Aorta (tissue), 5 donors: Measurements from ENCODE around the gene MOV10. TPM values are rescaled to one million over a fixed set of nuclear protein-coding genes. Genes with fewer than 3 reads are reported as not detected.

Experiments used
- ATAC-seq: fragments of 200-7000 bp; cut with Tn5 transposase; one replicate; pipeline ENCODE4 v1.9.1; 2022; ENCODE audit warnings: moderate library complexity; ENCODE audit not compliant: low FRiP score
- DNase-seq, 2 donors: peaks; one replicate each; pipeline ENCODE4 v3.0.0-alpha.2; 2020
- H3K27ac ChIP-seq, 2 donors: one replicate each; pipeline ENCODE4 v1.5.1; 2013; ENCODE audit warnings: low read length in 2 of 2, mild to moderate bottlenecking in 2 of 2, moderate library complexity in 2 of 2, control low read depth in 1 of 2, inconsistent platforms in 1 of 2, low read depth in 1 of 2
- H3K27me3 ChIP-seq, 2 donors: one replicate each; pipeline ENCODE4 v1.6.1; 2013; ENCODE audit warnings: control low read depth in 1 of 2, low read length in 1 of 2, mild to moderate bottlenecking in 1 of 2, moderate library complexity in 1 of 2; ENCODE audit not compliant: insufficient read depth in 2 of 2, control insufficient read depth in 1 of 2
- H3K36me3 ChIP-seq, 2 donors: one replicate each; pipeline ENCODE4 v1.6.1; 2013; ENCODE audit warnings: control low read depth in 1 of 2, low read length in 1 of 2, mild to moderate bottlenecking in 1 of 2; ENCODE audit not compliant: insufficient read depth in 2 of 2, control insufficient read depth in 1 of 2
- H3K4me1 ChIP-seq, 2 donors: one replicate each; pipeline ENCODE4 v1.6.1; 2013; ENCODE audit warnings: low read length in 2 of 2, control low read depth in 1 of 2, mild to moderate bottlenecking in 1 of 2, moderate library complexity in 1 of 2; ENCODE audit not compliant: insufficient read depth in 2 of 2, control insufficient read depth in 1 of 2
- H3K4me3 ChIP-seq, 2 donors: one replicate each; pipeline ENCODE4 v1.5.1; 2013; ENCODE audit warnings: low read length in 2 of 2, control low read depth in 1 of 2, mild to moderate bottlenecking in 1 of 2
- H3K9me3 ChIP-seq: one replicate; pipeline ENCODE4 v1.6.1; 2013; ENCODE audit warnings: mild to moderate bottlenecking, low read length; ENCODE audit not compliant: control insufficient read depth
- WGBS, 2 donors: extraction: QIAGEN DNeasy Blood & Tissue Kit; methylation state at CpG; one replicate each; pipeline ENCODE4 v1.1.7; 2013; 5-methylcytosine and 5-hydroxymethylcytosine counted together
- intact Hi-C, 2 donors: fragments of 100-400 bp; cut with DNase I; formaldehyde crosslinking; loops; one replicate each; pipeline versions ENCODE4 v1.14.2 to v1.15.0; 2022
- polyA plus RNA-seq, 2 donors: library from polyadenylated mRNA; stranded (reverse); fragments of 200-250 nt; gene quantifications; one replicate each; pipeline ENCODE4 v1.2.3, GENCODE V29; 2013
- total RNA-seq, 2 donors: library from RNA; stranded (reverse); fragmentation: NEBNext Ultra II Directional; extraction: Animal tissue kit (Norgen Biotek cat#: 25700); gene quantifications; one replicate each; pipeline ENCODE4 v1.2.1, GENCODE V29; 2021
- donor health status: healthy with polysubstance abuse.
- donor health status: Bipolar disorder and iron deficiency.
- donor health status: DM: no; HTN: no; CAD: no.
- donor health status: DM: no; HTN: no; CAD: no.
- donor health status: DM: yes; HTN: yes; CAD: no.

Gene MOV10
- total and polyA plus RNA-seq, 4 donors: 10.8 to 73.4 (median 45.1) TPM

- 89 to 91% methylated on average over 5 of the region's 5 CpGs for WGBS, 2 donors
- H3K27me3 ChIP-seq: no peaks in the 10 kb centered on the region
- no peak overlapping the region for H3K4me3 ChIP-seq
- DNase-seq: no peak
- H3K4me1 ChIP-seq: no peaks in the 10 kb centered on the region
- intact Hi-C loops: no loop called here
- peaks cover 0 to 2% of the 10 kb centered on the region in 2 donors for H3K36me3 ChIP-seq
- no peaks in the 10 kb centered on the region for H3K9me3 ChIP-seq
- no peak for ATAC-seq
- no peak overlapping the region for H3K27ac ChIP-seq
Measured at GRCh38 chr1:112685913-112686312, 11.5 kb downstream of the MOV10 start.

- intact Hi-C loops: no loop called here
- no peak overlapping the region for H3K27ac ChIP-seq
- H3K4me3 ChIP-seq: no peak overlapping the region
Measured at GRCh38 chr1:112686417-112686816, 12.0 kb downstream of the MOV10 start.

GRCh38 chr1:112686835-112687234 lies 12.4 kb downstream of the MOV10 start:
- DNase-seq (no peak), ATAC-seq (no peak)
- Histone ChIP-seq H3K27ac (no peak overlapping the region), H3K4me3 (no peak overlapping the region), H3K36me3 (peaks cover 0 to 5% of the 10 kb centered on the region in 2 donors), H3K9me3 (no peaks in the 10 kb centered on the region), H3K4me1 (no peaks in the 10 kb centered on the region), H3K27me3 (no peaks in the 10 kb centered on the region)
- WGBS, 2 donors: 91 to 92% methylated on average over 4 of the region's 4 CpGs
- intact Hi-C loops: no loop called here

More at GRCh38 chr1:112686417-112686816, 12.0 kb downstream of the MOV10 start:
- DNase-seq (no peak), ATAC-seq (no peak)
- WGBS, 2 donors: 58 to 62% methylated on average over 3 of the region's 3 CpGs
- H3K27me3 ChIP-seq: no peaks in the 10 kb centered on the region
- H3K9me3 ChIP-seq: no peaks in the 10 kb centered on the region
- H3K4me1 ChIP-seq: no peaks in the 10 kb centered on the region
- peaks cover 0 to 2% of the 10 kb centered on the region in 2 donors for H3K36me3 ChIP-seq

GRCh38 chr1:112687361-112687760 lies 12.9 kb downstream of the MOV10 start:
- H3K27me3 ChIP-seq: no peaks in the 10 kb centered on the region
- intact Hi-C loops: no loop called here
- H3K27ac ChIP-seq: no peak overlapping the region
- H3K4me3 ChIP-seq: no peak overlapping the region
- H3K9me3 ChIP-seq: no peaks in the 10 kb centered on the region
- 83 to 89% methylated on average over 4 of the region's 4 CpGs for WGBS, 2 donors
- peaks cover 0 to 5% of the 10 kb centered on the region in 2 donors for H3K36me3 ChIP-seq
- DNase-seq: no peak
- H3K4me1 ChIP-seq: no peaks in the 10 kb centered on the region
- no peak for ATAC-seq

GRCh38 chr1:112687785-112688496 lies 13.5 kb downstream of the MOV10 start:
- Histone ChIP-seq H3K27me3 (no peaks in the 10 kb centered on the region), H3K4me3 (no peak overlapping the region), H3K36me3 (peaks cover 0 to 6% of the 10 kb centered on the region in 2 donors), H3K27ac (no peak overlapping the region), H3K4me1 (no peaks in the 10 kb centered on the region), H3K9me3 (no peaks in the 10 kb centered on the region)
- ATAC-seq (no peak), DNase-seq (no peak)
- WGBS, 2 donors: 86 to 89% methylated on average over 13 of the region's 13 CpGs
- intact Hi-C loops: no loop called here

GRCh38 chr1:112688781-112689193 lies 14.3 kb downstream of the MOV10 start:
- Histone ChIP-seq H3K27ac (no peak overlapping the region), H3K36me3 (peaks cover 0 to 6% of the 10 kb centered on the region in 2 donors), H3K27me3 (no peaks in the 10 kb centered on the region), H3K4me3 (no peak overlapping the region), H3K9me3 (no peaks in the 10 kb centered on the region), H3K4me1 (no peaks in the 10 kb centered on the region)
- intact Hi-C loops: no loop called here
- 79 to 80% methylated on average over 13 of the region's 13 CpGs for WGBS, 2 donors
- DNase-seq (peak in 1 of 2 donors; percentile 53), ATAC-seq (no peak)

- no peak overlapping the region for H3K4me3 ChIP-seq
- H3K27me3 ChIP-seq: no peaks in the 10 kb centered on the region
- intact Hi-C loops: no loop called here
- 91 to 92% methylated on average over 9 of the region's 9 CpGs for WGBS, 2 donors
- H3K27ac ChIP-seq: no peak overlapping the region
- ATAC-seq: no peak
- H3K4me1 ChIP-seq: no peaks in the 10 kb centered on the region
- no peaks in the 10 kb centered on the region for H3K9me3 ChIP-seq
- peak; percentile 23 to 55 for DNase-seq
- H3K36me3 ChIP-seq: peaks cover 0 to 6% of the 10 kb centered on the region in 2 donors
Measured at GRCh38 chr1:112689196-112689841, 14.9 kb downstream of the MOV10 start.

GRCh38 chr1:112689842-112690237 lies 15.4 kb downstream of the MOV10 start:
- WGBS, 2 donors: 92 to 94% methylated on average over 11 of the region's 11 CpGs

GRCh38 chr1:112692681-112693080 lies 18.2 kb downstream of the MOV10 start:
- intact Hi-C loops: no loop called here
- ATAC-seq (no peak), DNase-seq (peak; percentile 23 to 51)
- Histone ChIP-seq H3K4me1 (no peaks in the 10 kb centered on the region), H3K4me3 (no peak overlapping the region), H3K36me3 (peaks cover 0 to 6% of the 10 kb centered on the region in 2 donors), H3K27ac (no peak overlapping the region), H3K27me3 (no peaks in the 10 kb centered on the region), H3K9me3 (no peaks in the 10 kb centered on the region)
- WGBS, 2 donors: 92 to 96% methylated on average over 5 of the region's 5 CpGs

More at GRCh38 chr1:112689842-112690237, 15.4 kb downstream of the MOV10 start:
- H3K36me3 ChIP-seq: peaks cover 0 to 6% of the 10 kb centered on the region in 2 donors
- ATAC-seq: no peak
- no peak overlapping the region for H3K27ac ChIP-seq
- DNase-seq: peak; percentile 24 to 53
- intact Hi-C loops: no loop called here
- no peaks in the 10 kb centered on the region for H3K27me3 ChIP-seq
- H3K9me3 ChIP-seq: no peaks in the 10 kb centered on the region
- H3K4me1 ChIP-seq: no peaks in the 10 kb centered on the region
- no peak overlapping the region for H3K4me3 ChIP-seq
